HepG2 (cell line): ENCODE data around the gene NCF4.

ENCODE experiments used
- CEBPZ ChIP-seq: IDR thresholded peaks from 2 replicates; pipeline ENCODE4 v1.6.1; 2012; ENCODE audit warnings: low read length, improper control_type of control experiment
- CTCF ChIP-seq: sonication (generic); formaldehyde crosslinking; IDR thresholded peaks from 2 replicates; pipeline ENCODE4 v1.5.0; 2020; ENCODE audit warnings: mild to moderate bottlenecking, missing genetic modification reagents, moderate library complexity
- FOXK1 ChIP-seq: sonication (generic); formaldehyde crosslinking; IDR thresholded peaks from 2 replicates; pipeline ENCODE4 v1.4.0; 2020; ENCODE audit warnings: low read depth, missing genetic modification reagents, borderline replicate concordance
- MXI1 ChIP-seq: IDR thresholded peaks from 3 replicates; pipeline ENCODE4 v1.6.1; 2012; ENCODE audit warnings: low read depth, low read length, inconsistent platforms, borderline replicate concordance
- NFE2L2 ChIP-seq: fragments of 150-350 bp; IDR thresholded peaks from 2 replicates; pipeline ENCODE4 v1.6.1; 2014; ENCODE audit warnings: low read length
- PHB2 ChIP-seq: fragments of 450-650 bp; IDR thresholded peaks from 2 replicates; pipeline ENCODE4 v1.6.1; 2018; ENCODE audit not compliant: partially characterized antibody
- RAD51 ChIP-seq: fragments of 450-650 bp; IDR thresholded peaks from 2 replicates; pipeline ENCODE4 v1.6.1; 2016; ENCODE audit warnings: borderline replicate concordance
- RBAK ChIP-seq: sonication (generic); formaldehyde crosslinking; IDR thresholded peaks from 2 replicates; pipeline ENCODE4 v1.5.1; 2020; ENCODE audit warnings: mild to moderate bottlenecking, missing genetic modification reagents
- SRF ChIP-seq: IDR thresholded peaks from 2 replicates; pipeline ENCODE4 v1.6.1; 2011; ENCODE audit warnings: mild to moderate bottlenecking, low read depth, low read length, moderate library complexity
- ZBTB2 ChIP-seq: sonication (generic); formaldehyde crosslinking; IDR thresholded peaks from 2 replicates; pipeline ENCODE4 v1.8.0; 2022; ENCODE audit warnings: low read depth, missing genetic modification reagents
- ZNF10 ChIP-seq: sonication (generic); formaldehyde crosslinking; IDR thresholded peaks from 2 replicates; pipeline ENCODE4 v1.4.0; 2020; ENCODE audit warnings: mild to moderate bottlenecking, low read depth, missing genetic modification reagents, borderline replicate concordance
- ZNF350 ChIP-seq: sonication (generic); formaldehyde crosslinking; IDR thresholded peaks from 2 replicates; pipeline ENCODE4 v1.4.0; 2020; ENCODE audit warnings: mild to moderate bottlenecking, low read depth, missing genetic modification reagents, borderline replicate concordance
- ZNF850 ChIP-seq: sonication (generic); formaldehyde crosslinking; conservative IDR thresholded peaks from 2 replicates; pipeline ENCODE4 v1.9.0; 2021; ENCODE audit warnings: mild to moderate bottlenecking, missing genetic modification reagents

GRCh38 chr22:36826262-36826661 is 34.5 kb upstream of the NCF4 start:
- TF ChIP-seq PHB2, result no peak
- no peak for TF ChIP-seq SRF
- no peak for TF ChIP-seq NFE2L2
- TF ChIP-seq CTCF, result no peak
- no peak for TF ChIP-seq RBAK
- TF ChIP-seq ZNF10 (CRISPR knock-in tag), result no peak
- no peak for TF ChIP-seq ZBTB2
- TF ChIP-seq MXI1, result no peak
- no peak for TF ChIP-seq RAD51
- no peak for TF ChIP-seq CEBPZ
- TF ChIP-seq ZNF850 (CRISPR knock-in tag), result no peak
- no peak for TF ChIP-seq ZNF350 (CRISPR knock-in tag)
- TF ChIP-seq FOXK1 (CRISPR knock-in tag), result no peak
